Left ventricle myocardium inferior (tissue), 1 donor: ENCODE results near the gene PLXNB1. TPM values are rescaled to one million over a fixed set of nuclear protein-coding genes. Genes with fewer than 3 reads are reported as not detected.

ENCODE experiments used
- DNase-seq: peaks from one replicate; pipeline ENCODE4 v3.0.0-alpha.2; 2020
- H3K27ac ChIP-seq: fragments of 200-600 bp; replicated peaks from 2 replicates; pipeline ENCODE4 v1.8.0; 2021
- H3K27me3 ChIP-seq: fragments of 200-600 bp; 2 replicates; pipeline ENCODE4 v1.8.0; 2021; ENCODE audit warnings: low read depth
- H3K36me3 ChIP-seq: fragments of 200-600 bp; 2 replicates; pipeline ENCODE4 v1.8.0; 2021
- H3K4me1 ChIP-seq: fragments of 200-600 bp; 2 replicates; pipeline ENCODE4 v1.8.0; 2021
- H3K4me3 ChIP-seq: fragments of 200-600 bp; 2 replicates; pipeline ENCODE4 v1.8.0; 2021; ENCODE audit warnings: mild to moderate bottlenecking, moderate library complexity
- H3K9me3 ChIP-seq: fragments of 200-600 bp; replicated peaks from 2 replicates; pipeline ENCODE4 v1.8.0; 2021
- CTCF ChIP-seq: fragments of 200-600 bp; IDR thresholded peaks from 2 replicates; pipeline ENCODE4 v1.8.0; 2021; ENCODE audit warnings: antibody characterized with exemption, mild to moderate bottlenecking, borderline replicate concordance
- intact Hi-C: fragments of 100-400 bp; cut with micrococcal nuclease; formaldehyde crosslinking; loops from one replicate; pipeline ENCODE4 v1.11.0; 2022
- total RNA-seq: library from RNA; stranded (reverse); fragmentation: NEBNext Ultra II Directional; extraction: Animal tissue kit (Norgen Biotek cat#: 25700); gene quantifications from one replicate; pipeline ENCODE4 v1.2.1, GENCODE V29; 2021
- donor health status: DM: no; HTN: yes; CAD: no; lungs with severe emphysema.

PLXNB1 gene
- total RNA-seq, 1 donor from 2014 or later, result 42.6 TPM

- intact Hi-C loops, result no loop called here
- no peak overlapping the region for H3K27ac ChIP-seq
- no peaks in the 10 kb centered on the region for H3K27me3 ChIP-seq
- H3K9me3 ChIP-seq, result no peaks in the 10 kb centered on the region
- H3K4me3 ChIP-seq, result no peak overlapping the region
- no peak for DNase-seq
- peaks cover 70% of the 10 kb centered on the region for H3K36me3 ChIP-seq
- TF ChIP-seq CTCF, result no peak
- H3K4me1 ChIP-seq, result peaks cover 21% of the 10 kb centered on the region
Observed at GRCh38 chr3:48418140-48418539, 11.7 kb downstream of the PLXNB1 start.

GRCh38 chr3:48417529-48418108 lies 12.3 kb downstream of the PLXNB1 start:
- Histone ChIP-seq H3K27me3 (no peaks in the 10 kb centered on the region), H3K4me3 (no peak overlapping the region), H3K4me1 (peaks cover 15% of the 10 kb centered on the region), H3K36me3 (peaks cover 76% of the 10 kb centered on the region), H3K9me3 (no peaks in the 10 kb centered on the region), H3K27ac (no peak overlapping the region)
- intact Hi-C loops, result no loop called here
- DNase-seq, result no peak
- no peak for TF ChIP-seq CTCF

- no peak for DNase-seq
- Histone ChIP-seq H3K36me3 (peaks cover 86% of the 10 kb centered on the region), H3K4me3 (no peak overlapping the region), H3K27me3 (no peaks in the 10 kb centered on the region), H3K4me1 (peaks cover 5% of the 10 kb centered on the region), H3K9me3 (no peaks in the 10 kb centered on the region), H3K27ac (no peak overlapping the region)
- intact Hi-C loops, result no loop called here
- TF ChIP-seq CTCF, result no peak
Observed at GRCh38 chr3:48416546-48416945, 13.3 kb downstream of the PLXNB1 start.

GRCh38 chr3:48416091-48416505 lies 13.8 kb downstream of the PLXNB1 start:
- H3K27ac ChIP-seq, result no peak overlapping the region
- H3K27me3 ChIP-seq, result no peaks in the 10 kb centered on the region
- TF ChIP-seq CTCF, result no peak
- H3K4me1 ChIP-seq, result peaks cover under 1% of the 10 kb centered on the region
- H3K36me3 ChIP-seq, result peaks cover 91% of the 10 kb centered on the region
- intact Hi-C loops, result no loop called here
- H3K4me3 ChIP-seq, result no peak overlapping the region
- H3K9me3 ChIP-seq, result no peaks in the 10 kb centered on the region
- DNase-seq, result no peak

- Histone ChIP-seq H3K4me1 (no peaks in the 10 kb centered on the region), H3K27ac (no peak overlapping the region), H3K4me3 (no peak overlapping the region), H3K9me3 (no peaks in the 10 kb centered on the region), H3K36me3 (peaks cover 94% of the 10 kb centered on the region), H3K27me3 (no peaks in the 10 kb centered on the region)
- DNase-seq, result no peak
- no peak for TF ChIP-seq CTCF
- intact Hi-C loops, result no loop called here
Observed at GRCh38 chr3:48415251-48415953, 14.5 kb downstream of the PLXNB1 start.
